ENCODE results near the gene FABP1.

DNA sequence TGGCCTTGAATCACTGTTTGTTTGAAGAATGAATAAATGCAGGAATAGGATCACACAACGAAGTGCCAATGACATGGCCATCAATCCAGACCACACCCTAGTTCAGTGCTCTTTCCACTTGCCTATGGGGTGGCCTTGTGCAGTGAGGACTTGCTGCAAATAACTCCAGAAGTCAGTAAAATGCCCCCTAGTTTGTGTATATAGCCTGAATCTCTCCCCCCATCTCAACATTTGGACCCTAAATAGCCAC, 299 bp downstream of the FABP1 start:
- no peak for TF ChIP-seq POLR2A (IDR thresholded peaks at IDR 0.05)
- TF ChIP-seq, protein P1, sequence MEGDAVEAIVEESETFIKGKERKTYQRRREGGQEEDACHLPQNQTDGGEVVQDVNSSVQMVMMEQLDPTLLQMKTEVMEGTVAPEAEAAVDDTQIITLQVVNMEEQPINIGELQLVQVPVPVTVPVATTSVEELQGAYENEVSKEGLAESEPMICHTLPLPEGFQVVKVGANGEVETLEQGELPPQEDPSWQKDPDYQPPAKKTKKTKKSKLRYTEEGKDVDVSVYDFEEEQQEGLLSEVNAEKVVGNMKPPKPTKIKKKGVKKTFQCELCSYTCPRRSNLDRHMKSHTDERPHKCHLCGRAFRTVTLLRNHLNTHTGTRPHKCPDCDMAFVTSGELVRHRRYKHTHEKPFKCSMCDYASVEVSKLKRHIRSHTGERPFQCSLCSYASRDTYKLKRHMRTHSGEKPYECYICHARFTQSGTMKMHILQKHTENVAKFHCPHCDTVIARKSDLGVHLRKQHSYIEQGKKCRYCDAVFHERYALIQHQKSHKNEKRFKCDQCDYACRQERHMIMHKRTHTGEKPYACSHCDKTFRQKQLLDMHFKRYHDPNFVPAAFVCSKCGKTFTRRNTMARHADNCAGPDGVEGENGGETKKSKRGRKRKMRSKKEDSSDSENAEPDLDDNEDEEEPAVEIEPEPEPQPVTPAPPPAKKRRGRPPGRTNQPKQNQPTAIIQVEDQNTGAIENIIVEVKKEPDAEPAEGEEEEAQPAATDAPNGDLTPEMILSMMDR (IDR thresholded peaks at IDR 0.05 in 8 of 11, conservative IDR thresholded peaks at IDR 0.05 in 3 of 11) = no peak
- TF ChIP-seq POLR2AphosphoS5 (IDR thresholded peaks at IDR 0.05) = no peak

Data from spleen (tissue), 7 donors.